SW 1271 (cell line): Measurements from ENCODE around the gene LAPTM5.

ENCODE experiments used
- DNase-seq, 2 experiments: peaks; one replicate each; lab custom pipeline; 2025; lab: John Stamatoyannopoulos, UW

Gene LAPTM5

DNA sequence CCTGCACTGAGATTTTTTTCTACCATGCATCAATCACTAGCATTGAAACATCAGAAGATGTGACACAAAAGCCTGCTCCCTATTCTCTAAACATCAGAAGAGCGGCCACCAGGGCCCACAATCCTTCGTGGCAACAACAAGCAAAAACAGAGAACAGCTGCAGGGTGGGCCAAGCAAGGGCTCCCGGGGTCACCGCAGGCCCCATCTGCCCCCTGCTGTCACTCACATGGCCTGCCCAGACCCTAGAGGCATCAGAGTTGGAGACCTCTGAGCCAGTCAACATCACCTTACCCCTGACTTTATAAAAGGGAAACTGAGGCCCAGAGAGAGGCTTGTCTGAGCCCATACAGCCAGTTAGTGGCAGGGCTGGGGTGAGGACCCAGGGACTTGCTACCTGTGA is 1.8 kb downstream of the LAPTM5 start:
- DNase-seq: no peak

GRCh38 chr1:30755334-30755733 is 2.2 kb downstream of the LAPTM5 start:
- no peak for DNase-seq

GRCh38 chr1:30754684-30755171 is 2.8 kb downstream of the LAPTM5 start:
- DNase-seq: no peak

- DNase-seq: no peak
These were observed 3.9 kb downstream of the LAPTM5 start for GRCh38 chr1:30753660-30754123.

GRCh38 chr1:30753118-30753517 is 4.5 kb downstream of the LAPTM5 start:
- DNase-seq: no peak

- DNase-seq: no peak
These were observed 5.0 kb downstream of the LAPTM5 start for GRCh38 chr1:30752651-30752908.

- no peak for DNase-seq
These were observed 5.5 kb downstream of the LAPTM5 start for GRCh38 chr1:30751830-30752650.

DNA sequence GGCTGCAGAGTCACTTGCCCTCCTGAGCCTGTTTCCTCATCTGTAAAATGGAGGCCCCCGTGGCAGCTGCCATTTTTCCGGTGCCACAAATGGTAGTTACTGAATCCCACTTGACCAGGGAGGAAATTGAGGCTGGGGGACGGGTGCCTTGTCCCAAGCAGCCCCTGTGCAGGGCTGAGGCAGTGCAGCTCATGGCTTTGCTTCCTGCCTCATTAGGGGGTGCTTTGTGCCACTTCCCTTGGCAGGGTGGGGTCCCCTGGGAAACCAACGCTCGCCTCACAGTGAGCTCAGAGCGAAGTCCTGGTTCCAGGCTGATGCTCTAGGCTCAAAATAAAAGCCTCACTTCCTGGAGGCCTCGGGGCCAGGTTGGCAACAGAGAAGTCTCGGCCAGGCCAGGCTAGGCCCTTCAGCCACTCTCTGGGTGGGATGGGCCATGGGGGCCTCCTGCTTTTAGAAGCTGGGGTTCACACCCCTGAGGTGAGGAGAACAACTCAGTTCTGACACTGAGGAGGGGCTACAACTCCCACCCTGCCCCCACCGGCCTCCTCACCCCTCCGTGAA is 6.8 kb downstream of the LAPTM5 start:
- no peak for DNase-seq

- DNase-seq: no peak
These were observed 7.6 kb downstream of the LAPTM5 start for GRCh38 chr1:30749691-30750583.

GRCh38 chr1:30748699-30749401 is 8.7 kb downstream of the LAPTM5 start:
- DNase-seq: no peak

GRCh38 chr1:30748098-30748698 is 9.4 kb downstream of the LAPTM5 start:
- no peak for DNase-seq

DNA sequence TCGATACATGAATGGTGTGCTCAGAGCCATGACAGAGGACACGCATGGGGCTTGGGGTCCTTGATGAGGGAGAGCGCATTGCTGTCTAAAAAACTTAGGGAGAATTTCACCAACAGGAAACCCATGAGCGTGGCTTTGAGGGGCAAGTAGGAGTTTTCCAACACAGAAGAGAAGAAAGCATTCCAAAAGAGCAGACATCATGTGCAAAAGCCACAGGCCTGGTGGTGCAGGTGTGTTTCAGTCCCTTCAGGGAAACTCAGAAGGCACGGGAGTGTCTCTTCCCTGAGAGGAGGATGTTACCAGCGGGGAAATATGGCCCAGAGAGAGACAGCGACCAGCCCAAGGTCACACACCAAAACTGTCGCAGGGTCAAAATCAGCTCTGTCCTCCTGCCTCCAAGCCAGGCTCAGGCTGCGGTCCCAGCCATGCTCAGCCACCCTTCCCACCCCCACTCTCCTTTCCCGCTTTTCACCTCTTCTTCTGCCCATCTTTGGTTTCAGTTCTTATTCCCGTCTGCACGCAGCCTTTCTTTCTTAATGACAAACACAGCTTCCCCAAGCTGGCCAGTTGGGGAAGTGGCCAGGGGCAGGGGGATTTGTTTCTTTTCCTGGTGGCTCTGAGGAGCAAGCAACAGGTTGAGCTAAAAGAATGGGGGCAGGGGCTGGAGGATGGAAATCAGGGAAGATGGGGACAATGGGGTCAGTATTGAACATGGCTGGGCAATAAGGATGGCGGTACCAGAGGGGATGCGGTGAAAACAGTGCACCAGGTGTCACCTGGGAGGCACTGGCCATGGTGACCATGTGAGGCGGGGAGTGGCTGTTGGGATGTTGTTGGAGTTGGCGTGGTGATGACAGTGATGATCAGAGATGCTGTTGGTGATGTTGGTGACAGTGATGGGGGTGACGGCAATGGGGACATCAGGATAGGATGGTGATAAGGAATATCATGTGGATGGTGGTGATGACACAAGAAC is 10.3 kb downstream of the LAPTM5 start:
- no peak for DNase-seq

- DNase-seq: no peak
These were observed 11.2 kb downstream of the LAPTM5 start for GRCh38 chr1:30746212-30747032.

GRCh38 chr1:30745834-30746208 is 11.8 kb downstream of the LAPTM5 start:
- DNase-seq: no peak

- DNase-seq: no peak
These were observed 12.3 kb downstream of the LAPTM5 start for GRCh38 chr1:30745156-30745833.

GRCh38 chr1:30744060-30744756 is 13.4 kb downstream of the LAPTM5 start:
- no peak for DNase-seq

DNA sequence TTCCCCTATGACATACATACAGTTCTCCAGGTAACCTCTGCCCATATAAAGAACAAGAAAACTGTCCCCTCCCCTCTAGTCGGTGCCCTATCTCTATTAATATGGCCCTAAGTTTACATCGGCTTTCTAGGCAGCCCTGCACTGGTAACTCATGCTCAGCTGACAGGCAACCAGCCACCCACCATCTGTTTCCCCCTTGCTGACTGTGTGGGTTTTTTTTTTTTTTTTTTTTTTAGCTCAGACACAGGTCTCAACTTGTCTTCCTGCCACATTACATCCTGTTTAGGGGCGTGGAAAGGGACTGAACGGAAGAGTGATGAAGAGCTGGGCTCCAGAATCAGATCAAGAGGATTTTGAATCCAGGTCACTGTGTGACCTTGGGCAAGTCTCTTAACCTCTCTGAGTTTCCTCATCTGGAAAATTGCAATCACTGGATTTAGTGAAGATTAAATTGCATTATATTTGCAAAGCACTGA is 14.0 kb downstream of the LAPTM5 start:
- no peak for DNase-seq

- DNase-seq: no peak
These were observed 14.5 kb downstream of the LAPTM5 start for GRCh38 chr1:30742963-30743559.
